ENCODE measurements around the gene SLC39A6. TPM values are rescaled to one million over a fixed set of nuclear protein-coding genes. Genes with fewer than 3 reads are reported as not detected.

Gene SLC39A6
- polyA plus RNA-seq, 2 of the 4 experiments (the other 2 are of a cell fraction), result 49.1 to 68.0 TPM

DNA sequence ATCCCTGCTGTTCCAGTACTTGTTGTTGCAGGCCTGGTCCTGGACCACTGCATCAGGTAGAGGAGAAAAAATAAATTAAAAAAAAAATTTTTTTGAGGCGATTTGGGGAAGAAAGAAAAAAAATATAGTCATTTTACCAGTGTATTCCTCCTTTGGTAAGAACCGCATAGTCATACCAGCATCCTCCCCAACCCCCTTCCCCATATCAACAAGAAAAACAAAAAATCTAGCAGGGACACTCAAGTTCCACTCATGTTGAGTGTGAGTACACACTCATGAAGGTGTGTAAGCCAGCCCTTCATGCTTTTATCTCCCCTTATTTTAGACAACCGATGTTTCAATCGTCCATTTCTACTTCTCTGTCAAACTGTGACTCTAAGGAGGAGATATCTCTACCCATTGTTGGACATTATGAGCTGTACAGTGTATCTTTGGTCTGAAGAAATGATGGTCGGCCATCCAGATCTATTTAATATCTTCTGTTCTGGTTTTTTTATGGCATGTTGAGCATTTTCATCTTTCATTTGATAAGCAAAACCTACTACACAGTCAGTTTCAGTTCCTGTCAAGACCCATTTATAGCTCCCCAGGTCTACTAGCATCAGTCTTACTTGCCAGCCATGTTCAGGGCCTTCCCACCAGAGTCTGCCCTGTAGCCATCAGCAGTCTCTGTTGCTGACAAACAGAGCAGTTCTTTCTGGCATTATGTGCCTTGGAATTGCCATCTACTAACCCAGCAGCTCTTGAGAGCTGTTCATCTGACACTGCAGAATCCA lies 20.6 kb upstream of the SLC39A6 start:
- no peak for FAIRE-seq
- Histone ChIP-seq H3K4me3 (no peak overlapping the region), H3K4me2 (no peak overlapping the region), H3K9me3 (no peaks in the 10 kb centered on the region), H3K4me1 (no peaks in the 10 kb centered on the region), H3K27ac (no peak overlapping the region)
- no peak for ATAC-seq
- WGBS (ENCODE audit: missing lambda C conversion rate), result 91% methylated on average over 5 of the region's 5 CpGs
- no peak for DNase-seq (ENCODE audit: low read depth in 1 of 2, low spot score in 1 of 2)
- POLR2A ChIA-PET, result no interaction called here
- TF ChIP-seq HDAC2 (IDR thresholded peaks at IDR 0.05), result no peak
- no peak for TF ChIP-seq HMGXB4 (CRISPR knock-in tag; IDR thresholded peaks at IDR 0.05; ENCODE audit: borderline replicate concordance)
- TF ChIP-seq HOXA7 (CRISPR knock-in tag; IDR thresholded peaks at IDR 0.05), result no peak
- no peak for TF ChIP-seq JUN (IDR thresholded peaks at IDR 0.05)
- TF ChIP-seq KDM1A (IDR thresholded peaks at IDR 0.05; ENCODE audit: low read depth), result no peak
- TF ChIP-seq CBX8 (IDR thresholded peaks at IDR 0.05), result no peak
- TF ChIP-seq, protein P1, sequence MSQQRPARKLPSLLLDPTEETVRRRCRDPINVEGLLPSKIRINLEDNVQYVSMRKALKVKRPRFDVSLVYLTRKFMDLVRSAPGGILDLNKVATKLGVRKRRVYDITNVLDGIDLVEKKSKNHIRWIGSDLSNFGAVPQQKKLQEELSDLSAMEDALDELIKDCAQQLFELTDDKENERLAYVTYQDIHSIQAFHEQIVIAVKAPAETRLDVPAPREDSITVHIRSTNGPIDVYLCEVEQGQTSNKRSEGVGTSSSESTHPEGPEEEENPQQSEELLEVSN (IDR thresholded peaks at IDR 0.05; ENCODE audit: borderline replicate concordance, low read depth), result no peak
- no peak for TF ChIP-seq KDM5A (IDR thresholded peaks at IDR 0.05)
- TF ChIP-seq, protein P2, sequence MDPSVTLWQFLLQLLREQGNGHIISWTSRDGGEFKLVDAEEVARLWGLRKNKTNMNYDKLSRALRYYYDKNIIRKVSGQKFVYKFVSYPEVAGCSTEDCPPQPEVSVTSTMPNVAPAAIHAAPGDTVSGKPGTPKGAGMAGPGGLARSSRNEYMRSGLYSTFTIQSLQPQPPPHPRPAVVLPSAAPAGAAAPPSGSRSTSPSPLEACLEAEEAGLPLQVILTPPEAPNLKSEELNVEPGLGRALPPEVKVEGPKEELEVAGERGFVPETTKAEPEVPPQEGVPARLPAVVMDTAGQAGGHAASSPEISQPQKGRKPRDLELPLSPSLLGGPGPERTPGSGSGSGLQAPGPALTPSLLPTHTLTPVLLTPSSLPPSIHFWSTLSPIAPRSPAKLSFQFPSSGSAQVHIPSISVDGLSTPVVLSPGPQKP (IDR thresholded peaks at IDR 0.05; ENCODE audit: low read depth, low read length), result no peak
- no peak for TF ChIP-seq CHD4 (IDR thresholded peaks at IDR 0.05; ENCODE audit: borderline replicate concordance)
- CTCF ChIA-PET, result interaction anchor here (0.6 kb wide), 1 partner anchor 22 kb away, joined by 3 read pairs; no protein-coding TSS in a partner anchor

GRCh38 chr18:36143391-36143790 lies 14.3 kb upstream of the SLC39A6 start:
- 93% methylated on average over 2 of the region's 2 CpGs for WGBS (ENCODE audit: missing lambda C conversion rate)
- ATAC-seq (no peak), DNase-seq (ENCODE audit: low read depth in 1 of 2, low spot score in 1 of 2) (no peak), FAIRE-seq (no peak)
- Histone ChIP-seq H3K9me3 (no peaks in the 10 kb centered on the region), H3K4me3 (no peak overlapping the region), H3K4me1 (no peaks in the 10 kb centered on the region), H3K4me2 (no peak overlapping the region), H3K27ac (no peak overlapping the region)
- TF ChIP-seq, protein P3, sequence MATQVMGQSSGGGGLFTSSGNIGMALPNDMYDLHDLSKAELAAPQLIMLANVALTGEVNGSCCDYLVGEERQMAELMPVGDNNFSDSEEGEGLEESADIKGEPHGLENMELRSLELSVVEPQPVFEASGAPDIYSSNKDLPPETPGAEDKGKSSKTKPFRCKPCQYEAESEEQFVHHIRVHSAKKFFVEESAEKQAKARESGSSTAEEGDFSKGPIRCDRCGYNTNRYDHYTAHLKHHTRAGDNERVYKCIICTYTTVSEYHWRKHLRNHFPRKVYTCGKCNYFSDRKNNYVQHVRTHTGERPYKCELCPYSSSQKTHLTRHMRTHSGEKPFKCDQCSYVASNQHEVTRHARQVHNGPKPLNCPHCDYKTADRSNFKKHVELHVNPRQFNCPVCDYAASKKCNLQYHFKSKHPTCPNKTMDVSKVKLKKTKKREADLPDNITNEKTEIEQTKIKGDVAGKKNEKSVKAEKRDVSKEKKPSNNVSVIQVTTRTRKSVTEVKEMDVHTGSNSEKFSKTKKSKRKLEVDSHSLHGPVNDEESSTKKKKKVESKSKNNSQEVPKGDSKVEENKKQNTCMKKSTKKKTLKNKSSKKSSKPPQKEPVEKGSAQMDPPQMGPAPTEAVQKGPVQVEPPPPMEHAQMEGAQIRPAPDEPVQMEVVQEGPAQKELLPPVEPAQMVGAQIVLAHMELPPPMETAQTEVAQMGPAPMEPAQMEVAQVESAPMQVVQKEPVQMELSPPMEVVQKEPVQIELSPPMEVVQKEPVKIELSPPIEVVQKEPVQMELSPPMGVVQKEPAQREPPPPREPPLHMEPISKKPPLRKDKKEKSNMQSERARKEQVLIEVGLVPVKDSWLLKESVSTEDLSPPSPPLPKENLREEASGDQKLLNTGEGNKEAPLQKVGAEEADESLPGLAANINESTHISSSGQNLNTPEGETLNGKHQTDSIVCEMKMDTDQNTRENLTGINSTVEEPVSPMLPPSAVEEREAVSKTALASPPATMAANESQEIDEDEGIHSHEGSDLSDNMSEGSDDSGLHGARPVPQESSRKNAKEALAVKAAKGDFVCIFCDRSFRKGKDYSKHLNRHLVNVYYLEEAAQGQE (IDR thresholded peaks at IDR 0.05), result no peak
- TF ChIP-seq BCL3 (IDR thresholded peaks at IDR 0.05) (no peak), ZSCAN20 (CRISPR knock-in tag; IDR thresholded peaks at IDR 0.05) (no peak), NR3C1 (IDR thresholded peaks at IDR 0.05) (no peak), NFE2L2 (conservative IDR thresholded peaks at IDR 0.05; ENCODE audit: low read length) (no peak), ATOH8 (CRISPR knock-in tag; IDR thresholded peaks at IDR 0.05; ENCODE audit: low read depth) (no peak), BHLHE40 (IDR thresholded peaks at IDR 0.05; ENCODE audit: low read depth, low read length) (no peak), FOSB (CRISPR knock-in tag; IDR thresholded peaks at IDR 0.05) (no peak), HOXA7 (CRISPR knock-in tag; IDR thresholded peaks at IDR 0.05) (no peak), RFX5 (IDR thresholded peaks at IDR 0.05) (no peak), TFCP2L1 (CRISPR knock-in tag; IDR thresholded peaks at IDR 0.05) (no peak), MAZ (IDR thresholded peaks at IDR 0.05; ENCODE audit: borderline replicate concordance, low read depth, low read length) (no peak), RARB (CRISPR knock-in tag; IDR thresholded peaks at IDR 0.05) (no peak), RAD21 (conservative IDR thresholded peaks at IDR 0.05 in 1 of 2, IDR thresholded peaks at IDR 0.05 in 1 of 2) (no peak), HOXB13 (CRISPR knock-in tag; IDR thresholded peaks at IDR 0.05; ENCODE audit: low read depth) (no peak), CBX8 (IDR thresholded peaks at IDR 0.05) (no peak), ZC3H11A (IDR thresholded peaks at IDR 0.05) (no peak), HEYL (CRISPR knock-in tag; IDR thresholded peaks at IDR 0.05) (no peak)
- TF ChIP-seq, protein P4, sequence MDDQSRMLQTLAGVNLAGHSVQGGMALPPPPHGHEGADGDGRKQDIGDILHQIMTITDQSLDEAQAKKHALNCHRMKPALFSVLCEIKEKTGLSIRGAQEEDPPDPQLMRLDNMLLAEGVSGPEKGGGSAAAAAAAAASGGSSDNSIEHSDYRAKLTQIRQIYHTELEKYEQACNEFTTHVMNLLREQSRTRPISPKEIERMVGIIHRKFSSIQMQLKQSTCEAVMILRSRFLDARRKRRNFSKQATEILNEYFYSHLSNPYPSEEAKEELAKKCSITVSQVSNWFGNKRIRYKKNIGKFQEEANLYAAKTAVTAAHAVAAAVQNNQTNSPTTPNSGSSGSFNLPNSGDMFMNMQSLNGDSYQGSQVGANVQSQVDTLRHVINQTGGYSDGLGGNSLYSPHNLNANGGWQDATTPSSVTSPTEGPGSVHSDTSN (IDR thresholded peaks at IDR 0.05), result no peak
- CTCF ChIA-PET, result no interaction called here
- POLR2A ChIA-PET, result no interaction called here

All from A549 (cell line).